Skeletal muscle tissue (tissue), 4 donors: ENCODE data around the gene TMEM130. TPM values are rescaled to one million over a fixed set of nuclear protein-coding genes. Genes with fewer than 3 reads are reported as not detected.
A peak's percentile ranks its signal among the peaks of the same experiment; 100 is the strongest.

Source experiments
- H3K27ac ChIP-seq: one replicate; pipeline ENCODE4 v1.7.0; 2013; ENCODE audit warnings: mild to moderate bottlenecking, low read depth, low read length, inconsistent platforms
- H3K27me3 ChIP-seq, 3 donors: one replicate each; pipeline ENCODE4 v1.7.0; 2013; ENCODE audit warnings: low read length in 3 of 3; ENCODE audit not compliant: control insufficient read depth in 3 of 3, insufficient read depth in 3 of 3
- H3K36me3 ChIP-seq, 3 donors: one replicate each; pipeline ENCODE4 v1.7.0; 2013; ENCODE audit warnings: low read length in 3 of 3; ENCODE audit not compliant: control insufficient read depth in 3 of 3, insufficient read depth in 3 of 3
- H3K4me1 ChIP-seq, 3 donors: one replicate each; pipeline ENCODE4 v1.7.0; 2013; ENCODE audit warnings: low read length in 3 of 3, mild to moderate bottlenecking in 3 of 3; ENCODE audit not compliant: control insufficient read depth in 3 of 3, insufficient read depth in 3 of 3
- H3K4me3 ChIP-seq, 3 donors: one replicate each; pipeline ENCODE4 v1.7.0; 2013; ENCODE audit warnings: low read length in 3 of 3
- H3K9ac ChIP-seq, 3 donors: one replicate each; pipeline ENCODE4 v1.7.0; 2013; ENCODE audit warnings: low read length in 3 of 3, mild to moderate bottlenecking in 3 of 3, moderate library complexity in 2 of 3, low read depth in 1 of 3
- H3K9me3 ChIP-seq, 3 donors: one replicate each; pipeline ENCODE4 v1.7.0; 2013; ENCODE audit warnings: low read length in 3 of 3; ENCODE audit not compliant: control insufficient read depth in 3 of 3
- total RNA-seq: library from RNA; depleted of rRNA; stranded (reverse); fragments of >200 nt; gene quantifications from one replicate; pipeline ENCODE4 v1.2.3, GENCODE V29; 2014
- donor health status: Osteomylitis.

The TMEM130 gene
- total RNA-seq, 1 donor from 2014 or later = 0.52 TPM

DNA sequence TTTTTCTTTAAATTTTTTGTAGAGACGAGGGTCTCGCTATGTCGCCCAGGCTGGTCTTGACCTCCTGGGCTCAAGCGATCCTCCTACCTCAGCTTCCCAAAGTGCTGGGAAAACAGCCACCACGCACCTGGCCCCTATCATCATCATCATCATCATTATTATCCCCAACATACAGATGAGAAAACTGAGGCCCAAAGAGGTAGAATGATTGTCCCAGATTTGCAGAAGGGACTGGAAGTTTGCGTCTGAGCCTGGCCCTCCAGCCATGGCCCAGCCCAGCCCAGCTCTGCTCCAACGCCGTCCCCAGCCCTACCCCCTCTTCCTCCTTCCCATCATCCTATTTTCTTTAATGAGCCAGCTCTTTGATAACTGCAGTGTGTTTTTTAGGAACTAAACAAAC lies 34.9 kb downstream of the TMEM130 start:
- peaks cover 3 to 25% (median 11%) of the 10 kb centered on the region in 3 donors for H3K27me3 ChIP-seq
- H3K27ac ChIP-seq = no peak overlapping the region
- no peaks in the 10 kb centered on the region for H3K36me3 ChIP-seq

DNA sequence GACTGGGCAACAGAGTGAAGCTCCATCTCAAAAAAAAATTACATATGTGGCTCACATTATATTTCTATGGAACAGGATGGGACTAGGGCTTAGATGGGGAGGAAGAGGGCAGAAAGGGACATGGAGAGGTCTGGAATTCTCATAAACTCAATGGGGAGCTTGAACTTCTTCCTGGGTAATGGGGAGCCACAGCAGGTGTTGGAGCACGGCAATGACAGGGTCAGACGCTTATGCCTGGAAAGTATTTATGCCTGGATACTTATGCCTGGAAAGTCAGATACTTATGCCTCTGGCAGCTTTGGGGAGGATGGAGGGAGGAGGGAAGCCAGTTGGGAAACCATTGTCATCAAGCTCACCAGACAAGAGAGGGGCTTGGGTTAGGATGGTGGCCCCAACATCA lies 36.8 kb downstream of the TMEM130 start:
- no peak overlapping the region for H3K9ac ChIP-seq
- no peaks in the 10 kb centered on the region for H3K36me3 ChIP-seq
- H3K27ac ChIP-seq = no peak overlapping the region
- peaks cover 0 to 3% (median 0%) of the 10 kb centered on the region in 3 donors for H3K4me1 ChIP-seq
- no peaks in the 10 kb centered on the region for H3K9me3 ChIP-seq
- H3K27me3 ChIP-seq = peaks cover 0 to 19% (median 7%) of the 10 kb centered on the region in 3 donors
- no peak overlapping the region for H3K4me3 ChIP-seq

More for the DNA sequence above, 34.9 kb downstream of the TMEM130 start:
- H3K9me3 ChIP-seq = no peaks in the 10 kb centered on the region
- H3K4me1 ChIP-seq = peaks cover 0 to 3% (median 0%) of the 10 kb centered on the region in 3 donors
- no peak overlapping the region for H3K4me3 ChIP-seq
- no peak overlapping the region for H3K9ac ChIP-seq

DNA sequence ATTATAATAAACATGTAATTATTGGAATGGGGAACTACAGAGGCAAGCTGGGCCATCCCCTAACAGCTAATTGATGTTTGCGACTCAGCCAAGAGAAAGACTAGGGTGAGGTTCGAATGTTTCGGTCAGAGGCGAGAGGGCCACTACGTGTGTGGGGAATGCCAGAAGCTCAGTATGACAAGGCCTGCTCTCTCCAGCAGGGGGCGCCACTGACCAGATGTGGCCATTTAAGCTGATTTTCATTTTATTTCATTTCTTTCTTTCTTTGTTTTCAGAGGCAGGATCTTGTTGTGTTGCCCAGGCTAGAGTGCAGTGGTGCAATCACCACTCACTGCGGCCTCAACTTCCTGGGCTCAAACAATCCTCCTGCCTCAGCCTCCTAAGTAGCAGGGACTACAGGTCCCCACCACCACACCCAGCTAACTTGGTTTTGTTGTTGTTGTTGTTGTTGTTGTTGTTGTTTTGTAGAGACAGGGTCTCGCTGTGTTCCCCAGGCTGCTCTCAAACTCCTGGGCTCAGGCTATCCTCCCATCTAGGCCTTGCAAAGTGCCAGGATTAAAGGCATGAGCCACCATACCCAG lies 38.1 kb downstream of the TMEM130 start:
- Histone ChIP-seq H3K4me1 (peaks cover 2 to 6% (median 4%) of the 10 kb centered on the region in 3 donors), H3K9me3 (no peaks in the 10 kb centered on the region), H3K36me3 (no peaks in the 10 kb centered on the region), H3K27ac (no peak overlapping the region), H3K27me3 (peaks cover 0 to 15% (median 6%) of the 10 kb centered on the region in 3 donors), H3K9ac (no peak overlapping the region), H3K4me3 (no peak overlapping the region)

GRCh38 chr7:98830972-98831548 lies 38.8 kb downstream of the TMEM130 start:
- Histone ChIP-seq H3K9ac (no peak overlapping the region), H3K4me1 (peaks cover 8 to 13% (median 10%) of the 10 kb centered on the region in 3 donors), H3K9me3 (no peaks in the 10 kb centered on the region), H3K27me3 (peaks cover 0 to 13% (median 4%) of the 10 kb centered on the region in 3 donors), H3K27ac (no peak overlapping the region), H3K36me3 (no peaks in the 10 kb centered on the region), H3K4me3 (no peak overlapping the region)

DNA sequence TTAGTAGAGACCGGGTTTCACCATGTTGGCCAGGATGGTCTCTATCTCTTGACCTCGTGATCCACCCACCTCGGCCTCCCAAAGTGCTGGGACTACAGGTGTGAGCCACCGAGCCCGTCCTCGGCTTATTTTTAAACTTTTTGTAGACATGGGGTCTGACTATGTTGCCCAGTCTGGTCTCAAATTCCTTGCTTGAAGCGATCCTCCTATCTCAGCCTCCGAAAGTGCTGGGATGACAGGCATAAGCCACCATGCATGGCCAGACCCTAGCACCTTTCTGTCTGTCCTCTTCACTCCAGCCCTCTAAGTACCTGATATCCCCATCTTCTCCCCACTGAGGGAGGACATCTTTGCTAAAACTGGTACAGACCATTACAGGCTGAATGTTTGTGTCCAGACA lies 41.4 kb downstream of the TMEM130 start:
- Histone ChIP-seq H3K9ac (no peak overlapping the region), H3K27me3 (no peaks in the 10 kb centered on the region), H3K27ac (no peak overlapping the region), H3K4me1 (peaks cover 8 to 13% (median 10%) of the 10 kb centered on the region in 3 donors), H3K4me3 (no peak overlapping the region), H3K9me3 (no peaks in the 10 kb centered on the region), H3K36me3 (no peaks in the 10 kb centered on the region)

- Histone ChIP-seq H3K9me3 (no peaks in the 10 kb centered on the region), H3K4me3 (no peak overlapping the region), H3K27me3 (no peaks in the 10 kb centered on the region), H3K9ac (no peak overlapping the region), H3K36me3 (no peaks in the 10 kb centered on the region), H3K27ac (no peak overlapping the region), H3K4me1 (peaks cover 8 to 13% (median 10%) of the 10 kb centered on the region in 3 donors)
Observed at GRCh38 chr7:98827258-98827657, 42.6 kb downstream of the TMEM130 start.

- Histone ChIP-seq H3K27ac (no peak overlapping the region), H3K27me3 (no peaks in the 10 kb centered on the region), H3K36me3 (no peaks in the 10 kb centered on the region), H3K4me1 (peaks cover 8 to 13% (median 10%) of the 10 kb centered on the region in 3 donors), H3K9ac (peak overlapping the region in 1 of 3 donors; percentile 16), H3K4me3 (peak overlapping the region in 2 of 3 donors; percentile 22 to 40), H3K9me3 (no peaks in the 10 kb centered on the region)
Observed at GRCh38 chr7:98826811-98827231, 43.0 kb downstream of the TMEM130 start.

- Histone ChIP-seq H3K9me3 (no peaks in the 10 kb centered on the region), H3K27me3 (no peaks in the 10 kb centered on the region), H3K9ac (no peak overlapping the region), H3K36me3 (no peaks in the 10 kb centered on the region), H3K4me1 (peaks cover 8 to 13% (median 10%) of the 10 kb centered on the region in 3 donors), H3K27ac (no peak overlapping the region), H3K4me3 (peak overlapping the region in 2 of 3 donors; percentile 29 to 40)
Observed at GRCh38 chr7:98826387-98826786, 43.4 kb downstream of the TMEM130 start.

- Histone ChIP-seq H3K4me3 (no peak overlapping the region), H3K9ac (no peak overlapping the region), H3K4me1 (peaks cover 8 to 10% (median 10%) of the 10 kb centered on the region in 3 donors)
Observed at GRCh38 chr7:98823226-98823625, 46.6 kb downstream of the TMEM130 start.

DNA sequence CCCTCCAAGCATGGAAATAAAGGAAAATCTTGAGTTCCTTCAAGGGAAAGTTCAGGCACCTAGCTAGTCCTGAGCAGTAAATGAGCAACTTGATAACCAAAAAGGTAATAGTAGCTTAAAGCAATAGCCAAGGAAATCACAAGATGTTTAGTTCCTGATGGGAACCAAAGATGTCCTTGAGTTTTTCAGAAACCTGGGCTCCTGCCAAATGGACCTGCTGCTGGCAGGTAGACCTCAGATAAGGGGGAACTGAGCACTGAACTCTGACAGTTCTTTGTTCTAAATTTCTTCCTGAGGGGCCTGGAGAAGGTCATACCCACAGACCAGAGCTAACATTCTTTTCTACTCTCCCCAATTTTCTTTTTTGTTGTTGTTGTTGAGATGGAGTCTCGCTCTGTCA lies 48.5 kb downstream of the TMEM130 start:
- Histone ChIP-seq H3K4me1 (peaks cover 2 to 7% (median 3%) of the 10 kb centered on the region in 3 donors), H3K9me3 (no peaks in the 10 kb centered on the region), H3K4me3 (no peak overlapping the region), H3K27me3 (no peaks in the 10 kb centered on the region), H3K27ac (no peak overlapping the region), H3K9ac (no peak overlapping the region), H3K36me3 (no peaks in the 10 kb centered on the region)

More at GRCh38 chr7:98823226-98823625, 46.6 kb downstream of the TMEM130 start:
- Histone ChIP-seq H3K36me3 (no peaks in the 10 kb centered on the region), H3K9me3 (no peaks in the 10 kb centered on the region), H3K27ac (no peak overlapping the region), H3K27me3 (no peaks in the 10 kb centered on the region)
